ENCODE data around the gene STAT6.

- TF ChIP-seq CTCF (IDR thresholded peaks at IDR 0.05), result no peak
- no peak for TF ChIP-seq EZH2 (IDR thresholded peaks at IDR 0.05; ENCODE audit: borderline replicate concordance, insufficient read depth, low read depth, low read length, poor library complexity, severe bottlenecking)
Observed at GRCh38 chr12:57141249-57141648, 30.1 kb upstream of the STAT6 start.

All from B cell (primary cell).